ENCODE results near the gene EDC4. TPM values are rescaled to one million over a fixed set of nuclear protein-coding genes. Genes with fewer than 3 reads are reported as not detected.

The EDC4 gene, protein sequence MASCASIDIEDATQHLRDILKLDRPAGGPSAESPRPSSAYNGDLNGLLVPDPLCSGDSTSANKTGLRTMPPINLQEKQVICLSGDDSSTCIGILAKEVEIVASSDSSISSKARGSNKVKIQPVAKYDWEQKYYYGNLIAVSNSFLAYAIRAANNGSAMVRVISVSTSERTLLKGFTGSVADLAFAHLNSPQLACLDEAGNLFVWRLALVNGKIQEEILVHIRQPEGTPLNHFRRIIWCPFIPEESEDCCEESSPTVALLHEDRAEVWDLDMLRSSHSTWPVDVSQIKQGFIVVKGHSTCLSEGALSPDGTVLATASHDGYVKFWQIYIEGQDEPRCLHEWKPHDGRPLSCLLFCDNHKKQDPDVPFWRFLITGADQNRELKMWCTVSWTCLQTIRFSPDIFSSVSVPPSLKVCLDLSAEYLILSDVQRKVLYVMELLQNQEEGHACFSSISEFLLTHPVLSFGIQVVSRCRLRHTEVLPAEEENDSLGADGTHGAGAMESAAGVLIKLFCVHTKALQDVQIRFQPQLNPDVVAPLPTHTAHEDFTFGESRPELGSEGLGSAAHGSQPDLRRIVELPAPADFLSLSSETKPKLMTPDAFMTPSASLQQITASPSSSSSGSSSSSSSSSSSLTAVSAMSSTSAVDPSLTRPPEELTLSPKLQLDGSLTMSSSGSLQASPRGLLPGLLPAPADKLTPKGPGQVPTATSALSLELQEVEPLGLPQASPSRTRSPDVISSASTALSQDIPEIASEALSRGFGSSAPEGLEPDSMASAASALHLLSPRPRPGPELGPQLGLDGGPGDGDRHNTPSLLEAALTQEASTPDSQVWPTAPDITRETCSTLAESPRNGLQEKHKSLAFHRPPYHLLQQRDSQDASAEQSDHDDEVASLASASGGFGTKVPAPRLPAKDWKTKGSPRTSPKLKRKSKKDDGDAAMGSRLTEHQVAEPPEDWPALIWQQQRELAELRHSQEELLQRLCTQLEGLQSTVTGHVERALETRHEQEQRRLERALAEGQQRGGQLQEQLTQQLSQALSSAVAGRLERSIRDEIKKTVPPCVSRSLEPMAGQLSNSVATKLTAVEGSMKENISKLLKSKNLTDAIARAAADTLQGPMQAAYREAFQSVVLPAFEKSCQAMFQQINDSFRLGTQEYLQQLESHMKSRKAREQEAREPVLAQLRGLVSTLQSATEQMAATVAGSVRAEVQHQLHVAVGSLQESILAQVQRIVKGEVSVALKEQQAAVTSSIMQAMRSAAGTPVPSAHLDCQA (N-terminal part only)
- total RNA-seq = 56.0 and 59.7 TPM in 2 replicates

DNA sequence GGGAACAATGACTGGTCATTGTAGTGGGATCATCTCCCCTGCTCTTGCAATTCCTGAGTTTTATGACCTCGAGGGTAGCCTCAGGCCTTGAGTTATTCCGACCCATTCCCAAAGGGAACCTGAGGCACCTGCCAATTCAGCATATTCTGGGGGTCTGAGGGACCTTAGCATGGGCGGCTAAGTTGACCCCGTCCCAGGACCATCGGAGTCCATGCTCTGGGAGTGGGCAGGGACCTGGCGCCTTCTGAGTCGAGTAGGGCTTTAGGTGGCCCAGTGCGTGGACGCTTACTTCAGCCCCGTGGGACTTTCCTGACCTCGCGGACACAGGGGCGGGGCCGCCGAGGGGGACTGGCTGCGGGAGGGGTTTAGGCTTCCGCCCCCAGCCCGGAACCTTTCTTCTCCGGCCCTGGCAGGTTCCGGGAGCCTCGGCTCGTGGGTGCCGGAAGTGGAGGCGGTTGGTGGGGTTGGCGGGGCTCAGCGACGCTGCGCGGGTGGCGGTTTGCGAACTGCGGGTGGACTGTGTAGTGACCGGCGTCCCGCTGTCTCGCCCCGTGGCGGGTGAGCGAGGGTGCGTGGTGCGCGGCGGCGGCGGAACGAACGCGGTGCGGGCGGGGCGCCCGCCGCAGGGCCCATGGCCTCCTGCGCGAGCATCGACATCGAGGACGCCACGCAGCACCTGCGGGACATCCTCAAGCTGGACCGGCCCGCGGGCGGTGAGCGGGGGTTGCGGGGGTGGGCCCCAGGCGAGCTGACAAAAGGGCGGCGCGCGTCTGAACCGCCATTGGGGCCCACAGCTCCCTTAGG lies at the start of gene EDC4:
EDC4 (plus strand) TSS at position 422 of the 804 bp plus-strand sequence; CDS start at position 632, 210 bp downstream.

DNA sequence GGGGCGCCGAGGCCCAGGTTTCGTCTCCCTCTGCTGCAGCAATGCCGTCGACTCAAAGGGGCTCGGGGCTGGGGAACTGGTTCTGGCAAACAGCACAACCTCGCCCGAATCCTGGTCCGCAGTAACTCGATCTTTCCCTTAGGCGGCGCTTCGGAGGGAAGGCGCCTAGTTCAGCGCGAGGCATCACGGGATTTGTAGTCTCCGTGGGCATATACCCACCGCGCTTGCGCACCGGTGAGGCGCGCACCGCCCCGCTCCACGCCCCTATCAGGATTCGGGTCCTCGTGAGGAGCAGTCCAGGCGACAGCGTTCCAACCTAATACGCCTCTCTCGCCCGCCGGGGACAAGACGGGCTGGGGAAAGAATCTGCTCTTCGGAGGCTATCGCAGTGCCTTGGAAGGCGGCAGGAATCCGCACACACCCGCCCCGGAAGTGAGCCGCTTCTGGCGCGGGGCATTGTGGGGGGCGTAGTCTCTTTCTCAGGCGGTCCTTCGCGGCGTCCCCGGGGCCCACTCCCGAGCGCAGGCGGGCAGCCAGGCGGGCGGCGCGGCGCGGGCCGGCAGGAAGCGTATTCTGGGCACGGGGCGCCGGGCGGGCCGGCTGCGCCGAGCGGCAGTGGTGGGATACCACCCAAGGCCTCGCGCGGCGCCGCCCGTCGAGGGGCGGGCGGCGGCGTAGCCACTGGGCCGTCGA lies 30.9 kb upstream of the EDC4 start, which contains the start of gene THAP11:
THAP11 (plus strand) TSS at position 505 of the 693 bp plus-strand sequence. CDS start 235 bp downstream, outside the sequence.

DNA sequence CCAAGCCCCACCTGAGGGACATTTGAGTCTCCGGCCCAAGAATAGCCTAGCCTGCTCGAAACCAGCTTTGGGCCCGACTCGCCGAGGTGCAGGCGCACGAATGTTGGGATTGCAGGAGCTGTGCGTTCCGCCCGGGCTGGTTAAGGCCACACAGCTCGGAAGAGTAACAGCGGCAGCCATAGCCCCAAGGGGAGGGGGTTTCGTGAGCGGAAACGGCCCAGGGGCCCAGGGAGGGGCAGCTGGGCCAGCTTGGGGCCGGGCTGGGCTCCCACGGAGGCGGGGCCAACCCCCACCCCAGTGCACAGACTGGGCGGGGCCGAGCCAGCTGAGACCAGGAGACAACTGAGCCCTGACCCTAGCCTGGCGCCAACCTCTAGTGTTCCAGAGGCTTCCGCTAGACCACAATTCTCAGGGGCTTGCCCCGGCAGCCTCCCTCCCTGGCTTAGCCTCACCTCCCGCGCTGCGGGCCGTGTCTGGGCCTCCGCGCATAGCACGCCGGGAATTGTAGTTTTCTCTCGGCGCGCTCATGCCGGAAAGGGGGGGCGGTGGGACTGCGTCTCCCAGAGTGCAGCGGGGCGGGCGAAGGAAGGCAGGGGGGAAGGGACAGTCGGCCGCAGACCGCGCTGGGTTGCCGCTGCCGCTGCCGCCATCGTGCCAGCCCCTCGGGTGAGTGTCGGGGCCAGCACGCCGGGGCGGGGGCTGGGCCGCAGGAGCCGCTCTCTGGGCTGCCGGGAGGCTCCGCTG lies 26.4 kb upstream of the EDC4 start, which contains the start of gene NUTF2:
NUTF2 (plus strand) TSS at position 614 of the 744 bp plus-strand sequence. CDS start 18,198 bp downstream, outside the sequence.

GRCh38 chr16:67847064-67847861 lies 25.6 kb upstream of the EDC4 start, which contains the start of gene CENPT:
Gene CENPT (minus strand): TSS chr16:67847693. CDS start chr16:67833859, 13,834 bp downstream.

DNA sequence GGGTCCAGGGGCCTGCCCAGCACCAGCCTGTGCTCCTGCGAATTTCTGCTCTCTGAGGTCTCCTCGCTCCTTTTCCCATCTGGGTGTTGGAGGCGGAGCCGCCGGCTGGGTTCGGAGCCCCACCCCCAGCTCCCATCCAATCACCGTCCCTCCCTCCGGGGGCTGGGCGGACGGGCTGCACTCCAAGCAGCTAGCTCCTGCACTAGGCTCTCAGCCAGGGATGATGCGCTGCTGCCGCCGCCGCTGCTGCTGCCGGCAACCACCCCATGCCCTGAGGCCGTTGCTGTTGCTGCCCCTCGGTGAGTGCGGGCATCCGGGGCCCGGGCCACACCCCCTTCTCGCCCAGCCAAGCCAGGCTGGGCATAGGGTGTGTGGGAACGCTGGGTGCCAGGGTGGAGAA lies 11.8 kb downstream of the EDC4 start, which contains the start of gene NRN1L:
NRN1L (plus strand) TSS at position 202 of the 400 bp plus-strand sequence; CDS start at position 221, 19 bp downstream.

DNA sequence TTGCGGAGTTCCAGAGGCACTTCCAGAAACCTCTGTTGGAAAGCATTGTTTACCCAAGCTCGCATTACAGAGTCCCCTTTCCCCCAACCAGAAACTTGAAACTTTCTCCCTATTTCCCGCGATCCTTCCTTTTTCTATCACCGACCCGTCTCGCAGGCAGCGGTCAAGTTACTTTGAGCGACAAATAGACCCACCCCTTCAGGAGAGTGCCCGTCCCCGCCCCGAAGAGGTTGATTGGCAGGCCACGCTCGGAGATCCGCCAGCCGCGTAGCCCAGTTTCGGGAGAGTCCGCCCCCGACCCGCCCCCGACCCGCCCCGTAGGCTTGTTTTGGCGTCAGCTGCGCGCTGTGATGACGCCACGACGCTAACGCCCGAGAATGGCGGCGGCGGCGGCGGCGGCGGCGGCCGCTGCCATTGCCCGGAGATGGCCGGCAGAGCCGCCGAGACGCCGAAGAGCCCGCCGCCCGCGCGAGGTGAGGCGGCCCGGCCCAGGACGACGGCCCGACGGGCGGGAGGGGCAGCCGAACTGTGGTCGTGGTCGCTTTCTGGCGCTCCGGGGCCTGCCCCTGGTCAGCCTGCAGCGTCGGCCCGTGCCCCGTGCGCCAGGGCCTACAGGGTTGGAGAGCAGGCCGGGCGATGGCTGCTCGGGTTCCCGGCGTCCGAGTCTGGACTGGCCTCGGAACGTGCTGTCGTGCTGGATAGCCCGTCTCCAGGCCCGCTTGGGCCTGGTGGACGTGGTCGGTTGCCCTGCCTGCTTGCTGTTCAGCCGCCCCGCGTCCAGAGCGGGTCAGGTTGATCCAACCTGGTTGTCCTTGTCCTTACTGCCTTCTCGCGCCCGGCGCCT lies 20.3 kb downstream of the EDC4 start, which contains the start of gene PSKH1:
PSKH1 (plus strand) TSS at position 356 of the 844 bp plus-strand sequence. CDS start 15,496 bp downstream, outside the sequence.

Other genes with a start within 250 kb of the EDC4 start
- 1.4 and 1.6 TPM in 2 replicates for gene CARMIL2, start 227.9 kb upstream of the EDC4 start, total RNA-seq
- 32.0 and 38.8 TPM in 2 replicates for gene ACD, start 212.8 kb upstream of the EDC4 start, total RNA-seq
- gene PARD6A, start 212.1 kb upstream of the EDC4 start, total RNA-seq = 0.18 and 0.86 TPM in 2 replicates
- 15.4 and 22.5 TPM in 2 replicates for gene ENKD1, start 206.3 kb upstream of the EDC4 start, total RNA-seq
- gene C16orf86, start 206.2 kb upstream of the EDC4 start, total RNA-seq = 8.4 and 12.4 TPM in 2 replicates
- 9.7 and 12.4 TPM in 2 replicates for gene GFOD2, start 153.7 kb upstream of the EDC4 start, total RNA-seq
- 3.2 and 3.5 TPM in 2 replicates for gene RANBP10, start 66.5 kb upstream of the EDC4 start, total RNA-seq
- under 0.01 and 1.4 TPM in 2 replicates for gene TSNAXIP1, start 66.2 kb upstream of the EDC4 start, total RNA-seq
- 23.6 and 26.9 TPM in 2 replicates for gene THAP11, start 30.7 kb upstream of the EDC4 start, total RNA-seq
- 103 and 274 TPM in 2 replicates for gene NUTF2, start 26.1 kb upstream of the EDC4 start, total RNA-seq
- gene CENPT, start 25.4 kb upstream of the EDC4 start, total RNA-seq = 30.0 and 33.7 TPM in 2 replicates
- 0.89 TPM in 1 of 2 replicates, not detected in the other for gene NRN1L, start 11.8 kb downstream of the EDC4 start, total RNA-seq
- 5.8 and 8.3 TPM in 2 replicates for gene PSKH1, start 20.2 kb downstream of the EDC4 start, total RNA-seq
- 0.53 and 0.58 TPM in 2 replicates for gene CTRL, start 58.8 kb downstream of the EDC4 start, total RNA-seq
- gene PSMB10, start 63.8 kb downstream of the EDC4 start, total RNA-seq = 63.4 and 68.9 TPM in 2 replicates
- 5.5 and 6.0 TPM in 2 replicates for gene LCAT, start 71.1 kb downstream of the EDC4 start, total RNA-seq
- 63.6 and 116 TPM in 2 replicates for gene SLC12A4, start 95.6 kb downstream of the EDC4 start, total RNA-seq
- gene DPEP3, start 107.4 kb downstream of the EDC4 start, total RNA-seq = not detected in 2 replicates
- not detected in 2 replicates for gene DPEP2, start 126.4 kb downstream of the EDC4 start, total RNA-seq
- gene DPEP2NB, start 142.9 kb downstream of the EDC4 start, total RNA-seq = not detected in 2 replicates
- 3.5 and 5.2 TPM in 2 replicates for gene DDX28, start 150.2 kb downstream of the EDC4 start, total RNA-seq
- gene DUS2, start 150.2 kb downstream of the EDC4 start, total RNA-seq = 23.1 and 26.8 TPM in 2 replicates
- 9.7 and 9.8 TPM in 2 replicates for gene NFATC3, start 212.3 kb downstream of the EDC4 start, total RNA-seq

All from myometrial cell (primary cell).